Left colon (tissue), 2 donors: ENCODE data around the gene INKA1. TPM values are rescaled to one million over a fixed set of nuclear protein-coding genes. Genes with fewer than 3 reads are reported as not detected.

Source experiments
- ATAC-seq: fragments of 200-7000 bp; cut with Tn5 transposase; one replicate; pipeline ENCODE4 v1.9.1; 2020; ENCODE audit warnings: mild to moderate bottlenecking, moderate library complexity
- DNase-seq, 2 donors: peaks; one replicate each; pipeline ENCODE4 v3.0.0-alpha.2; 2020
- intact Hi-C, 2 donors: fragments of 100-400 bp; cut with DNase I in 1 of 2; cut with micrococcal nuclease in 1 of 2; formaldehyde crosslinking; loops; one replicate each; pipeline versions ENCODE4 v1.11.2 to v1.14.0; 2022; cut with DNase I, micrococcal nuclease
- microRNA-seq, 2 donors: library from miRNA; unstranded; fragments of <30 nt; microRNA quantifications; one replicate each; pipeline versions ENCODE4 v1.1.0 to v1.2.0, GENCODE V29; 2020
- total RNA-seq, 2 donors: library from RNA; stranded (reverse); fragmentation: NEBNext Ultra II Directional; extraction: Animal tissue kit (Norgen Biotek cat#: 25700); gene quantifications; one replicate each; pipeline ENCODE4 v1.2.1, GENCODE V29; 2021
- donor health status: DM: no; HTN: no; CAD: no.
- donor health status: DM: yes; HTN: yes; CAD: no.

INKA1 gene
- total RNA-seq, 2 donors from 2014 or later: 0.27 to 2.0 TPM

- ATAC-seq (no peak), DNase-seq (no peak)
- intact Hi-C loops: loop anchor here in 1 of 2 donors (5.0 kb wide), 1 partner anchor 42 kb away; the partner anchor contains the start of gene INKA1
Observed at GRCh38 chr3:49844464-49845183, 41.6 kb downstream of the INKA1 start.

DNA sequence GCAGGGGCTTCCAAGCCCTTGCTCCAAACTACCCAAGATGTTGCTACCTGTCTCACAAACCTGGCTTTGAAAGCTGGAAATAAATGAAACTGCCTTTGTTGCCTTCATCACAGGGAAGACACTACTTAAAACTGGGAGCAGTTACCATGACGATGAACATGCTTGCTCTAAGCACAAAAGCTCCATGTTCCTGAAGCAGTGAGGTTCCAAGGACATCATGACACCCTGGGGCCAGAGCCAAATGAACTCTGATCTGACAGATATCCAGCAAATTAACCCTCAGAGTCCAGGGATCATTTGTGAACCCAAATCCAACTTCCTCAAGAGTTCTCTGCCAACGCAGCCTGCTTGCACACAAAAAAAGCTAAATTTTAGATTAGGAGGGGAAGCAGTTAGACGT, 42.6 kb downstream of the INKA1 start:
- ATAC-seq (peak; percentile 83), DNase-seq (peak in 1 of 2 donors; percentile 16)
- intact Hi-C loops: no loop called here

Small RNA genes lying within 50 kb of the gene (microRNA-seq; reads per million reads assigned to microRNA genes)
- gene MIR5193: 1.1 to 1.4 reads per million in 2 donors

Other genes starting within 250 kb of the INKA1 start
- gene BSN, start 248.8 kb upstream of the INKA1 start, total RNA-seq: under 1 TPM; 0.24 to 0.25 TPM
- 100 to 1,000 TPM; 153 to 182 TPM for gene APEH, start 128.9 kb upstream of the INKA1 start, total RNA-seq
- gene MST1, start 113.8 kb upstream of the INKA1 start, total RNA-seq: 10 to 100 TPM; 22.1 to 28.2 TPM
- gene RNF123, start 113.7 kb upstream of the INKA1 start, total RNA-seq: 10 to 100 TPM; 40.3 to 44.0 TPM
- not detected for gene AMIGO3, start 83.6 kb upstream of the INKA1 start, total RNA-seq
- gene GMPPB, start 79.3 kb upstream of the INKA1 start, total RNA-seq: 10 to 100 TPM; 54.2 to 78.4 TPM
- gene IP6K1, start 16.7 kb upstream of the INKA1 start, total RNA-seq: 10 to 100 TPM; 29.2 to 36.9 TPM
- gene CDHR4, start 3.4 kb upstream of the INKA1 start, total RNA-seq: under 1 TPM in 1 of 2 donors, not detected in 1; 0.20 TPM
- gene UBA7, start 10.7 kb downstream of the INKA1 start, total RNA-seq: 100 to 1,000 TPM in 1 of 2 donors, 10 to 100 TPM in 1; 71.6 to 102 TPM
- gene TRAIP, start 53.3 kb downstream of the INKA1 start, total RNA-seq: 1 to 10 TPM; 3.2 to 5.3 TPM
- under 1 TPM; 0.12 to 0.34 TPM for gene CAMKV, start 66.6 kb downstream of the INKA1 start, total RNA-seq
- gene MST1R, start 100.6 kb downstream of the INKA1 start, total RNA-seq: 100 to 1,000 TPM; 124 to 145 TPM
- 1 to 10 TPM; 9.4 TPM for gene MON1A, start 126.5 kb downstream of the INKA1 start, total RNA-seq
- gene RBM6, start 136.9 kb downstream of the INKA1 start, total RNA-seq: 10 to 100 TPM; 63.7 to 76.6 TPM